ENCODE measurements around the gene MSX1. TPM values are rescaled to one million over a fixed set of nuclear protein-coding genes. Genes with fewer than 3 reads are reported as not detected.

The MSX1 gene
- total RNA-seq, 1 experiment from 2014 or later, result 59.9 TPM

GRCh38 chr4:4862071-4862551 lies 2.6 kb downstream of the MSX1 start:
- RAD21 ChIA-PET (ENCODE audit: low non-redundant PET in 1 of 2, low total read pairs in 2 of 2, uncharacterized antibody in 2 of 2, unreplicated experiment in 2 of 2), result no interaction called here
- BruUV-seq (replicated peaks), result no TSS peak
- Histone ChIP-seq H3K9ac (ENCODE audit: low read length) (peak overlapping the region; percentile 88; the same call in 1 of the 2 replicates), H4K20me1 (ENCODE audit: insufficient read depth) (peaks cover 3% of the 10 kb centered on the region; the same call in 1 of the 2 replicates), H3K36me3 (ENCODE audit: control insufficient read depth in 1 of 2, insufficient read depth in 2 of 2, low read length in 2 of 2) (peaks cover 17 to 27% of the 10 kb centered on the region in 2 experiments; a peak in 3 of 4 replicates), H3K4me3 (replicated peaks in 1 of 2; ENCODE audit: low read depth in 1 of 2, low read length in 2 of 2) (peak overlapping the region in 1 of 2 experiments; percentile 58; a peak in 1 of 4 replicates), H3K4me1 (ENCODE audit: control insufficient read depth in 1 of 2, insufficient read depth in 2 of 2, low read length in 2 of 2) (peaks cover 12 to 29% of the 10 kb centered on the region in 2 experiments; a peak in 3 of 4 replicates), H3K4me2 (ENCODE audit: low read length) (no peak overlapping the region), H3K27me3 (ENCODE audit: insufficient read depth, low read length) (no peaks in the 10 kb centered on the region), H3K9me3 (ENCODE audit: control insufficient read depth in 1 of 2, insufficient read depth in 1 of 2, low read depth in 1 of 2, low read length in 2 of 2) (no peaks in the 10 kb centered on the region), H2AFZ (ENCODE audit: low read depth, low read length, poor library complexity, severe bottlenecking) (no peak overlapping the region), H3K27ac (ENCODE audit: low read depth, low read length) (no peak overlapping the region), H3K9me2 (ENCODE audit: insufficient read depth) (no peaks in the 10 kb centered on the region), H3K79me2 (ENCODE audit: insufficient read depth, low read length) (peaks cover 30% of the 10 kb centered on the region)
- no peak for TF ChIP-seq SIN3A (IDR thresholded peaks at IDR 0.05; ENCODE audit: low read depth)
- TF ChIP-seq CEBPB (IDR thresholded peaks at IDR 0.05; ENCODE audit: low read depth), result no peak
- no peak for TF ChIP-seq RAD21 (IDR thresholded peaks at IDR 0.05; ENCODE audit: low read depth)
- TF ChIP-seq POLR2AphosphoS5 (IDR thresholded peaks at IDR 0.05; ENCODE audit: low read depth, low read length), result no peak; the same call in 1 of the 2 replicates
- TF ChIP-seq EGR1 (IDR thresholded peaks at IDR 0.05; ENCODE audit: low read depth), result no peak
- no peak for TF ChIP-seq REST (IDR thresholded peaks at IDR 0.05; ENCODE audit: low read depth)
- TF ChIP-seq FOSL1 (IDR thresholded peaks at IDR 0.05; ENCODE audit: low read depth), result no peak
- no peak for TF ChIP-seq JUND (IDR thresholded peaks at IDR 0.05)
- TF ChIP-seq CBX3 (IDR thresholded peaks at IDR 0.05; ENCODE audit: low read depth), result no peak
- CTCF ChIA-PET, result no interaction called here
- no peak for DNase-seq (ENCODE audit: low read depth, low spot score)
- intact Hi-C loops (cut with micrococcal nuclease), result loop anchor here (5.0 kb wide), 1 partner anchor 370 kb away; no protein-coding TSS in a partner anchor
- POLR2A ChIA-PET, result no interaction called here
- ATAC-seq, result no peak

Measured in HCT116 (cell line).